Measurements from ENCODE around the gene CREM.

GRCh38 chr10:35119378-35119777 lies 7.3 kb upstream of the CREM start:
- no peak for TF ChIP-seq CTCF (conservative IDR thresholded peaks at IDR 0.05; ENCODE audit: low read length)
- no peak for TF ChIP-seq EZH2phosphoT487 (IDR thresholded peaks at IDR 0.05; ENCODE audit: borderline replicate concordance)

Data from Loucy (cell line).